GM12878 (cell line): ENCODE data around the gene PTPRM. TPM values are rescaled to one million over a fixed set of nuclear protein-coding genes. Genes with fewer than 3 reads are reported as not detected.

Experiments used
- ATAC-seq: fragments of 200-7000 bp; cut with Tn5 transposase; 3 replicates; pipeline ENCODE4 v1.9.1; 2020; ENCODE audit warnings: mild to moderate bottlenecking, moderate library complexity
- BruUV-seq: library from RNA; stranded (reverse); fragments of 400-500 nt; replicated peaks from 2 replicates; lab custom pipeline; 2021; lab: Mats Ljungman, UMichigan
- CTCF ChIA-PET: fragments of 300-600 bp; sonication (Branson Sonifier 250); formaldehyde crosslinking; extraction: SDS; loops from one replicate; lab custom pipeline; 2021; ENCODE audit warnings: inconsistent platforms; lab: Yijun Ruan, JAX
- POLR2A ChIA-PET: fragments of 350-600 bp; formaldehyde crosslinking; extraction: SDS; loops from one replicate; lab custom pipeline; 2021; ENCODE audit warnings: inconsistent platforms; lab: Charles Lee
- RAD21 ChIA-PET: fragments of 300-600 bp; sonication (Branson Sonifier 250); formaldehyde crosslinking; loops from one replicate; lab custom pipeline; 2023; ENCODE audit warnings: antibody characterized with exemption; ENCODE audit not compliant: unreplicated experiment; lab: Charles Lee
- SMC1A ChIA-PET: fragments of 300-600 bp; sonication (Branson Sonifier 250); formaldehyde crosslinking; loops from one replicate; lab custom pipeline; 2023; ENCODE audit not compliant: unreplicated experiment, uncharacterized antibody; lab: Charles Lee
- DNase-seq: peaks from one replicate; pipeline ENCODE4 v3.0.0-alpha.2; 2011; ENCODE audit warnings: low read depth, low spot score
- FAIRE-seq: peaks from 3 replicates; lab custom pipeline; 2011; peaks lifted over from hg19 to GRCh38; lab: Jason Lieb, UNC
- H2AFZ ChIP-seq: 2 replicates; pipeline ENCODE4 v1.6.0; 2011; ENCODE audit warnings: low read depth, low read length, control low read depth; ENCODE audit not compliant: control insufficient read depth
- H3K27ac ChIP-seq: 2 replicates; pipeline ENCODE4 v1.5.1; 2011; ENCODE audit warnings: control low read depth; ENCODE audit not compliant: control insufficient read depth, insufficient read depth
- H3K27me3 ChIP-seq, 2 experiments: replicated peaks in 1 of 2; 2 replicates each; pipeline versions ENCODE4 v1.6.0 to v1.6.1; 2011; ENCODE audit warnings: low read length in 1 of 2; ENCODE audit not compliant: control insufficient read depth in 2 of 2, insufficient read depth in 2 of 2
- H3K36me3 ChIP-seq, 2 experiments: 2 replicates each; pipeline ENCODE4 v1.5.1; 2011; ENCODE audit warnings: low read length in 1 of 2; ENCODE audit not compliant: control insufficient read depth in 2 of 2, insufficient read depth in 2 of 2
- H3K4me1 ChIP-seq: 2 replicates; pipeline ENCODE4 v1.6.1; 2011; ENCODE audit warnings: mild to moderate bottlenecking, low read length, moderate library complexity, mixed read lengths; ENCODE audit not compliant: control insufficient read depth, insufficient read depth
- H3K4me2 ChIP-seq: 2 replicates; pipeline ENCODE4 v1.6.0; 2011; ENCODE audit warnings: control low read depth; ENCODE audit not compliant: control insufficient read depth, insufficient read depth
- H3K4me3 ChIP-seq: fragments of 200-600 bp; sonication (generic); 2 replicates; pipeline ENCODE4 v1.5.1; 2016
- H3K79me2 ChIP-seq: 2 replicates; pipeline ENCODE4 v1.6.0; 2011; ENCODE audit warnings: low read length; ENCODE audit not compliant: control insufficient read depth, insufficient read depth
- H3K9ac ChIP-seq: 2 replicates; pipeline ENCODE4 v1.8.0; 2011; ENCODE audit warnings: low read length, control low read depth, mixed read lengths; ENCODE audit not compliant: control insufficient read depth, insufficient read depth
- H3K9me3 ChIP-seq: replicated peaks from 3 replicates; pipeline ENCODE4 v1.5.1; 2011; ENCODE audit warnings: mild to moderate bottlenecking, low read length; ENCODE audit not compliant: control insufficient read depth, insufficient read depth
- H4K20me1 ChIP-seq: 2 replicates; pipeline ENCODE4 v1.6.0; 2011; ENCODE audit not compliant: control insufficient read depth, insufficient read depth
- CHD1 ChIP-seq: IDR thresholded peaks from 2 replicates; pipeline ENCODE4 v1.6.1; 2012; ENCODE audit warnings: low read depth, low read length, improper control_type of control experiment
- EED ChIP-seq: sonication (generic); IDR thresholded peaks from 2 replicates; pipeline ENCODE4 v1.6.1; 2016; ENCODE audit warnings: antibody characterized with exemption, low read depth
- MEF2A ChIP-seq: IDR thresholded peaks from 2 replicates; pipeline ENCODE4 v1.6.1; 2011; ENCODE audit warnings: low read depth, mild to moderate bottlenecking, low read length, moderate library complexity; ENCODE audit not compliant: insufficient read depth
- MXI1 ChIP-seq: fragments of 150-350 bp; IDR thresholded peaks from 2 replicates; pipeline ENCODE4 v1.6.1; 2011; ENCODE audit warnings: low read depth, mild to moderate bottlenecking, inconsistent platforms, low read length, improper control_type of control experiment
- NFIC ChIP-seq: IDR thresholded peaks from 2 replicates; pipeline ENCODE4 v1.6.1; 2012; ENCODE audit warnings: low read depth, mild to moderate bottlenecking, inconsistent platforms, low read length, moderate library complexity
- NFXL1 ChIP-seq: fragments of 450-650 bp; IDR thresholded peaks from 2 replicates; pipeline ENCODE4 v1.6.1; 2017; ENCODE audit warnings: antibody characterized with exemption, mild to moderate bottlenecking, borderline replicate concordance
- SIX5 ChIP-seq: IDR thresholded peaks from 2 replicates; pipeline ENCODE4 v1.6.1; 2011; ENCODE audit warnings: mild to moderate bottlenecking, low read depth, low read length, moderate library complexity; ENCODE audit not compliant: severe bottlenecking
- ZBED1 ChIP-seq: IDR thresholded peaks from 2 replicates; pipeline ENCODE4 v1.6.1; 2016; ENCODE audit warnings: borderline replicate concordance
- WGBS: methylation state at CpG from one replicate; pipeline ENCODE4 v1.1.6; 2016; ENCODE audit warnings: low lambda C conversion rate; ENCODE audit not compliant: insufficient replicate concordance, insufficient coverage; ENCODE audit errors: missing lambda C conversion rate; 5-methylcytosine and 5-hydroxymethylcytosine counted together
- in situ Hi-C: fragments of 300-500 bp; cut with MboI; formaldehyde crosslinking; loops from 9 replicates; pipeline ENCODE4 v1.14.3; 2018; ENCODE audit warnings: mixed read lengths
- intact Hi-C: fragments of 100-400 bp; cut with micrococcal nuclease; formaldehyde crosslinking; loops from one replicate; pipeline ENCODE4 v1.14.2; 2022; ENCODE audit not compliant: unreplicated experiment
- polyA plus RNA-seq, 11 experiments: library from polyadenylated mRNA; depleted of rRNA in 4 of 11; unstranded in 6 of 11; stranded (reverse) in 5 of 11; fragments of >200 nt; fragmentation: Nextera tagmentation in 4 of 11; fragmentation: Illumina TruSeq in 1 of 11; extraction: Ambion mirVana in 4 of 11; extraction: Trizol in 1 of 11; gene quantifications; 1 replicate in 1 of 11; 2 replicates in 10 of 11; pipeline versions ENCODE4 v1.2.1 to v1.2.3, GENCODE V29; 2011 to 2016; ENCODE audit warnings: inconsistent platforms in 2 of 11, missing spikeins in 2 of 11, low read depth in 1 of 11
- total RNA-seq, 4 experiments: library from RNA; depleted of rRNA in 3 of 4; stranded (reverse); fragments of >200 nt in 3 of 4; fragmentation: Illumina TruSeq in 1 of 4; extraction: Trizol in 1 of 4; gene quantifications; 2 replicates each; pipeline versions ENCODE4 v1.2.1 to v1.2.3, GENCODE V29; 2013 to 2021
- TF ChIP-seq, protein P1 (sequence below): IDR thresholded peaks from 2 replicates; pipeline ENCODE4 v1.6.1; 2011; ENCODE audit warnings: borderline replicate concordance, low read depth, mild to moderate bottlenecking, moderate library complexity, low read length; ENCODE audit not compliant: insufficient read depth, poor library complexity, severe bottlenecking

The PTPRM gene
- total and polyA plus RNA-seq, 10 of the 15 experiments (the other 5 are each of a cell fraction or from before 2014, with no cell fraction given), result 0.07 to 22.6 (median 0.60) TPM

DNA sequence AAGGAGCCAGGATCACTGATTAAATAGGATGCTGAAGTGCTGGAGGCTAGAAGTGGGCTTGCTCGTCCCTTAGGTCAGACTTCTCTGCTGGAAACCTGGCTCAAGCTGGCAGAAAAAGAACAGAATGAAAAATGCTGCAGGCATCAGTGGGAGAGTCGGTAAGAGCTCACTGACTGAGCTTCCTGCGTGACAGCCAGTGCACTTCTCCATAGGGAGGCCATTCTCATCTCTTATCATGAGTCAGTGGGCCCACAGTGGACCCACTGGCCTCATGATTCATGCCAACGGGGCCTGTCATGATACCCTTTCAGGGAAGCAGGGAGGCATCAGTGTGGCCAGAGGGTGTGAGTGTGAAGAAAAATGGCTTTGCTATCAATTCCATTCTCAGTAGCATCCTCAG, 498.2 kb downstream of the PTPRM start:
- Histone ChIP-seq H3K79me2 (no peaks in the 10 kb centered on the region), H3K4me2 (no peak overlapping the region), H3K36me3 (no peaks in the 10 kb centered on the region), H3K4me1 (no peaks in the 10 kb centered on the region), H3K9me3 (no peaks in the 10 kb centered on the region), H3K4me3 (no peak overlapping the region), H2AFZ (no peak overlapping the region), H3K9ac (no peak overlapping the region), H3K27ac (no peak overlapping the region), H4K20me1 (no peaks in the 10 kb centered on the region), H3K27me3 (no peaks in the 10 kb centered on the region)
- FAIRE-seq, result no peak
- TF ChIP-seq SIX5, result no peak
- TF ChIP-seq MXI1, result no peak
- TF ChIP-seq, protein P1, sequence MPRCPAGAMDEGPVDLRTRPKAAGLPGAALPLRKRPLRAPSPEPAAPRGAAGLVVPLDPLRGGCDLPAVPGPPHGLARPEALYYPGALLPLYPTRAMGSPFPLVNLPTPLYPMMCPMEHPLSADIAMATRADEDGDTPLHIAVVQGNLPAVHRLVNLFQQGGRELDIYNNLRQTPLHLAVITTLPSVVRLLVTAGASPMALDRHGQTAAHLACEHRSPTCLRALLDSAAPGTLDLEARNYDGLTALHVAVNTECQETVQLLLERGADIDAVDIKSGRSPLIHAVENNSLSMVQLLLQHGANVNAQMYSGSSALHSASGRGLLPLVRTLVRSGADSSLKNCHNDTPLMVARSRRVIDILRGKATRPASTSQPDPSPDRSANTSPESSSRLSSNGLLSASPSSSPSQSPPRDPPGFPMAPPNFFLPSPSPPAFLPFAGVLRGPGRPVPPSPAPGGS, result no peak
- no peak for TF ChIP-seq CHD1
- no peak for TF ChIP-seq EED
- TF ChIP-seq NFXL1, result no peak
- no peak for TF ChIP-seq NFIC
- TF ChIP-seq ZBED1, result no peak
- TF ChIP-seq MEF2A, result no peak
- 0% methylated on average over 4 of the region's 4 CpGs for WGBS
- in situ Hi-C loops, result loop anchor here (5.0 kb wide), 1 partner anchor 33 kb away; no protein-coding TSS in a partner anchor
- POLR2A ChIA-PET, result no interaction called here
- no peak for DNase-seq
- SMC1A ChIA-PET, result interaction anchor here (0.9 kb wide), 1 partner anchor 24 kb away, joined by 3 read pairs; no protein-coding TSS in a partner anchor
- CTCF ChIA-PET, result interaction anchor here (1.5 kb wide), 1 partner anchor 162 kb away, joined by 3 read pairs; no protein-coding TSS in a partner anchor
- ATAC-seq, result no peak
- no TSS peak for BruUV-seq
- RAD21 ChIA-PET, result no interaction called here
- intact Hi-C loops, result no loop called here
